Retinal pigment epithelial cell (primary cell): ENCODE data around the gene ILF2.
A peak's percentile ranks its signal among the peaks of the same experiment; 100 is the strongest.

Experiments used
- DNase-seq: peaks from one replicate; pipeline ENCODE4 v3.0.0-alpha.2; 2010; ENCODE audit warnings: low read depth
- H3K4me3 ChIP-seq: 2 replicates; pipeline ENCODE4 v1.5.1; 2011; ENCODE audit warnings: mild to moderate bottlenecking, low read length, control low read depth, moderate library complexity
- CTCF ChIP-seq: conservative IDR thresholded peaks from 2 replicates; pipeline ENCODE4 v1.5.1; 2011; ENCODE audit warnings: low read depth, low read length, control low read depth, inconsistent platforms

The ILF2 gene

GRCh38 chr1:153659175-153659534 is 11.6 kb downstream of the ILF2 start:
- no peak for DNase-seq
- TF ChIP-seq CTCF = no peak
- H3K4me3 ChIP-seq = peak overlapping the region; percentile 90

- H3K4me3 ChIP-seq = peak within 1 kb of the TSS; percentile 90
- DNase-seq = peak; percentile 37
- TF ChIP-seq CTCF = no peak
Observed at GRCh38 chr1:153658400-153659174, 12.2 kb downstream of the ILF2 start, which contains the start of gene SNAPIN. Gene SNAPIN (plus strand): TSS chr1:153658703. CDS start chr1:153658744, 41 bp downstream.

GRCh38 chr1:153655333-153655732 is 15.5 kb downstream of the ILF2 start:
- no peak for DNase-seq
- H3K4me3 ChIP-seq = no peak overlapping the region
- TF ChIP-seq CTCF = no peak

- no peak for TF ChIP-seq CTCF
- H3K4me3 ChIP-seq = no peak overlapping the region
- no peak for DNase-seq
Observed at GRCh38 chr1:153652805-153653500, 17.8 kb downstream of the ILF2 start.

GRCh38 chr1:153651771-153652170 is 19.0 kb downstream of the ILF2 start:
- no peak overlapping the region for H3K4me3 ChIP-seq
- no peak for DNase-seq
- no peak for TF ChIP-seq CTCF

GRCh38 chr1:153649863-153650235 is 20.9 kb downstream of the ILF2 start:
- H3K4me3 ChIP-seq = no peak overlapping the region
- TF ChIP-seq CTCF = no peak
- no peak for DNase-seq

GRCh38 chr1:153649137-153649862 is 21.5 kb downstream of the ILF2 start:
- no peak for DNase-seq
- no peak for TF ChIP-seq CTCF
- H3K4me3 ChIP-seq = no peak overlapping the region
